ENCODE results near the gene DSG3.

- TF ChIP-seq POLR2AphosphoS5 (IDR thresholded peaks at IDR 0.05; ENCODE audit: borderline replicate concordance, low read depth, low read length): no peak
- TF ChIP-seq EZH2 (IDR thresholded peaks at IDR 0.05): no peak
- TF ChIP-seq FOXP2 (optimal IDR thresholded peaks at IDR 0.05; ENCODE audit: control extremely low read depth, extremely low read length, insufficient read depth): no peak
Observed at GRCh38 chr18:31410716-31411483, 36.6 kb upstream of the DSG3 start.

Measured in SK-N-MC (cell line).